Stomach (tissue), 9 donors: ENCODE results near the gene PTCD1. TPM values are rescaled to one million over a fixed set of nuclear protein-coding genes. Genes with fewer than 3 reads are reported as not detected.

Source experiments
- DNase-seq, 2 donors: peaks; one replicate each; pipeline versions ENCODE4 v3.0.0 to v3.0.0-alpha.2; 2013 to 2019
- H3K27ac ChIP-seq, 5 donors: fragments of 200-600 bp in 4 of 5; sonication (generic) in 4 of 5; one replicate each; pipeline ENCODE4 v1.5.1; 2013 to 2019; ENCODE audit warnings: mild to moderate bottlenecking in 1 of 5, moderate library complexity in 1 of 5
- H3K27me3 ChIP-seq, 3 donors: fragments of 200-600 bp; sonication (generic); one replicate each; pipeline ENCODE4 v1.5.1; 2017 to 2019; ENCODE audit warnings: mixed run types in 1 of 3
- H3K36me3 ChIP-seq, 4 donors: fragments of 200-600 bp; sonication (generic); 1 replicate in 3 of 4; 2 replicates in 1 of 4; pipeline ENCODE4 v1.5.1; 2016 to 2019
- H3K4me1 ChIP-seq, 4 donors: fragments of 200-600 bp; sonication (generic); one replicate each; pipeline ENCODE4 v1.5.1; 2016 to 2019
- H3K4me3 ChIP-seq, 4 donors: fragments of 200-600 bp; sonication (generic) in 3 of 4; one replicate each; pipeline ENCODE4 v1.5.1; 2016 to 2019; ENCODE audit warnings: mild to moderate bottlenecking in 1 of 4
- H3K9me3 ChIP-seq, 4 donors: fragments of 200-600 bp; sonication (generic); one replicate each; pipeline ENCODE4 v1.5.1; 2016 to 2019
- CTCF ChIP-seq, 7 experiments: fragments of 450-650 bp in 4 of 7; fragments of 200-600 bp in 3 of 7; sonication (generic) in 3 of 7; IDR thresholded peaks; one replicate each; pipeline ENCODE4 v1.5.1; 2016 to 2019; ENCODE audit warnings: antibody characterized with exemption in 7 of 7, control low read depth in 2 of 7, mild to moderate bottlenecking in 1 of 7
- EP300 ChIP-seq: sonication (generic); formaldehyde crosslinking; IDR thresholded peaks from one replicate; pipeline ENCODE4 v1.6.1; 2017; ENCODE audit warnings: antibody characterized with exemption
- POLR2A ChIP-seq, 4 donors: fragments of 450-650 bp; IDR thresholded peaks; one replicate each; pipeline ENCODE4 v1.6.1; 2016; ENCODE audit warnings: antibody characterized with exemption in 4 of 4, control low read depth in 2 of 4, mild to moderate bottlenecking in 1 of 4, moderate library complexity in 1 of 4
- POLR2AphosphoS5 ChIP-seq, 3 donors: sonication (generic); formaldehyde crosslinking; IDR thresholded peaks; one replicate each; pipeline ENCODE4 v1.6.1; 2016; ENCODE audit warnings: antibody characterized with exemption in 3 of 3
- WGBS, 5 donors: extraction: QIAGEN DNeasy Blood & Tissue Kit in 3 of 5; methylation state at CpG; one replicate each; pipeline versions ENCODE4 v1.1.5 to v1.1.7; 2013 to 2018; 5-methylcytosine and 5-hydroxymethylcytosine counted together
- intact Hi-C: fragments of 100-400 bp; cut with DNase I; formaldehyde crosslinking; loops from one replicate; pipeline ENCODE4 v1.15.1; 2023; ENCODE audit warnings: low total_unique reads
- polyA plus RNA-seq, 3 donors: library from polyadenylated mRNA; stranded (reverse); fragments of 200-250 nt; gene quantifications; one replicate each; pipeline ENCODE4 v1.2.3, GENCODE V29; 2013
- total RNA-seq, 5 donors: library from RNA; depleted of rRNA; stranded (reverse); fragments of >200 nt; gene quantifications; one replicate each; pipeline versions ENCODE4 v1.1.0 to v1.2.3, GENCODE V29; 2014 to 2016
- donor health status: healthy with polysubstance abuse.
- donor health status: Bipolar disorder and iron deficiency.
- donor health status: healthy.

PTCD1 gene
- total and polyA plus RNA-seq, 8 donors, result 0.87 to 3.5 (median 2.3) TPM

- no peak for DNase-seq
- TF ChIP-seq POLR2AphosphoS5 (IDR thresholded peaks at IDR 0.05) (no peak), CTCF (IDR thresholded peaks at IDR 0.05) (no peak), EP300 (no peak), POLR2A (IDR thresholded peaks at IDR 0.05) (no peak)
- Histone ChIP-seq H3K4me1 (no peaks in the 10 kb centered on the region), H3K27ac (no peak overlapping the region), H3K9me3 (no peaks in the 10 kb centered on the region), H3K27me3 (no peaks in the 10 kb centered on the region), H3K4me3 (no peak overlapping the region), H3K36me3 (peaks cover 42 to 93% (median 86%) of the 10 kb centered on the region in 4 donors)
- WGBS, 5 donors, result 89 to 99% (median 95%) methylated on average over 8 of the region's 8 CpGs
- intact Hi-C loops, result no loop called here
These were observed 8.8 kb downstream of the PTCD1 start for GRCh38 chr7:99429756-99430155.

- no peaks in the 10 kb centered on the region for H3K4me1 ChIP-seq
- WGBS, 5 donors, result 86 to 95% (median 87%) methylated on average over 9 to 10 of the region's 10 CpGs
- DNase-seq, result no peak
- TF ChIP-seq CTCF (IDR thresholded peaks at IDR 0.05) (no peak), EP300 (no peak), POLR2A (IDR thresholded peaks at IDR 0.05) (no peak), POLR2AphosphoS5 (IDR thresholded peaks at IDR 0.05) (no peak)
- H3K9me3 ChIP-seq, result no peaks in the 10 kb centered on the region
- H3K27ac ChIP-seq, result no peak overlapping the region
- peaks cover 47 to 93% (median 86%) of the 10 kb centered on the region in 4 donors for H3K36me3 ChIP-seq
- intact Hi-C loops, result no loop called here
- no peaks in the 10 kb centered on the region for H3K27me3 ChIP-seq
- H3K4me3 ChIP-seq, result no peak overlapping the region
These were observed 9.5 kb downstream of the PTCD1 start for GRCh38 chr7:99428972-99429566.

GRCh38 chr7:99424932-99425730, 13.5 kb downstream of the PTCD1 start:
- Histone ChIP-seq H3K36me3 (peaks cover 50 to 87% (median 84%) of the 10 kb centered on the region in 4 donors), H3K27ac (no peak overlapping the region), H3K27me3 (no peaks in the 10 kb centered on the region), H3K4me1 (no peaks in the 10 kb centered on the region), H3K9me3 (no peaks in the 10 kb centered on the region), H3K4me3 (no peak overlapping the region)
- intact Hi-C loops, result no loop called here
- no peak for TF ChIP-seq CTCF (IDR thresholded peaks at IDR 0.05)
- TF ChIP-seq POLR2AphosphoS5 (IDR thresholded peaks at IDR 0.05), result no peak
- no peak for TF ChIP-seq POLR2A (IDR thresholded peaks at IDR 0.05)
- no peak for TF ChIP-seq EP300
- DNase-seq, result no peak
- WGBS, 5 donors, result 92 to 96% (median 94%) methylated on average over 14 to 24 of the region's 24 CpGs

- H3K9me3 ChIP-seq, result no peaks in the 10 kb centered on the region
- WGBS, 5 donors, result 51 to 75% (median 56%) methylated on average over 5 of the region's 5 CpGs
- no peaks in the 10 kb centered on the region for H3K27me3 ChIP-seq
- H3K27ac ChIP-seq, result no peak overlapping the region
- no peak for DNase-seq
- intact Hi-C loops, result no loop called here
- peaks cover 56 to 88% (median 86%) of the 10 kb centered on the region in 4 donors for H3K36me3 ChIP-seq
- no peaks in the 10 kb centered on the region for H3K4me1 ChIP-seq
- H3K4me3 ChIP-seq, result no peak overlapping the region
- no peak for TF ChIP-seq POLR2A (IDR thresholded peaks at IDR 0.05)
- TF ChIP-seq POLR2AphosphoS5 (IDR thresholded peaks at IDR 0.05), result no peak
- TF ChIP-seq CTCF (IDR thresholded peaks at IDR 0.05), result no peak
- TF ChIP-seq EP300, result no peak
These were observed 16.0 kb downstream of the PTCD1 start for GRCh38 chr7:99422625-99423024.
